ENCODE data around the gene C13orf46. TPM values are rescaled to one million over a fixed set of nuclear protein-coding genes. Genes with fewer than 3 reads are reported as not detected.

C13orf46 gene
- total and polyA plus RNA-seq, 4 donors = 0.10 to 0.17 TPM; not detected in 2

DNA sequence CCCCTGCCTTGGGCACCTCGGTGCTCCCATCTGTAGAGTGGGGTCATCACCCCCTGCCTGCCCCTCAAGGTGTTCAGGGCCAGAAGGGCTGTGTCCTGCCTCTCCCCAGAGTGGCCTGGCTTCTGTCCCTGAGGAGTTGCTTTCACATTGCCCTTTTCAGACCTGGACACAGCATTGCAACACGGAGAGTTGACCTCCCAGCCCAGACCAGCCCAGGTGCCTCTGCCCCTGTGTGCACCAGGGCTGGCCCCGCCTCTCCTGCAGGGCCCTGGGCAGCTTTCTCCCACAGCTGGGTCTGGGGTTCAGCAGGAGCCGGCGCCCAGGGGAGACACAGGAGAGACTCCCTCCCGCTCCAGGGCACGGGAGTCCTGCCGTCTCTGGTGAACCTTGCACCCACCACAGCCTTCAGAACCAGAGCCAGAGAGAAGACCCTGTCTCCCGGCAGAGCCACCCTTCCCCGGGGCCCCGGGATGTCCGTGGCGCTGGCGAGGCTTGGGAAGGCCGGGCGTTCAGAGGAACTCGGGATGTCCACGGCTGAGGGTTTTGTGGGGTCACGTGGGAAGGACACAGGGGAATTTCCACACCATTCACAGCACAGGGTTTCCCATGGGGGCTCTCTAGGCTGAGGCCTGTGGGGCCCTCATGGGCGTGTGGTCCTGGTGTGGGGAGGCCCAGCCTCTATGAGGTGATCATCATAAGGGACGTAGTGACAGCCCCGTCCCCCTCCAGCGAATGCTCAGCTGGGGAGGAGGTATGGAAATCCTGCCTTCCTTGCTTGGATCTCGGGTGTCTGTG is 23.2 kb downstream of the C13orf46 start:
- no peaks in the 10 kb centered on the region for H3K36me3 ChIP-seq (ENCODE audit: control insufficient read depth in 4 of 4, insufficient read depth in 3 of 4, low read depth in 1 of 4, low read length in 3 of 4)
- no peaks in the 10 kb centered on the region for H3K27me3 ChIP-seq (ENCODE audit: control insufficient read depth in 4 of 4, insufficient read depth in 4 of 4, low read length in 3 of 4)
- H3K9me3 ChIP-seq (ENCODE audit: control insufficient read depth in 4 of 4, low read length in 3 of 4) = no peaks in the 10 kb centered on the region
- H3K4me3 ChIP-seq (ENCODE audit: low read depth in 1 of 3, low read length in 3 of 3) = no peak overlapping the region
- WGBS = 51% methylated on average over 24 of the region's 24 CpGs
- no peak overlapping the region for H3K9ac ChIP-seq (ENCODE audit: low read depth in 1 of 2, low read length in 2 of 2)
- no peak overlapping the region for H3K27ac ChIP-seq (ENCODE audit: low read depth in 1 of 2, low read length in 2 of 2)
- TF ChIP-seq EGR1 (IDR thresholded peaks at IDR 0.05; ENCODE audit: low read depth in 2 of 2) (no peak), RXRA (IDR thresholded peaks at IDR 0.05) (peak in 1 of 2 donors; percentile 74), HNF4A (conservative IDR thresholded peaks at IDR 0.05) (peak in 1 of 2 donors; percentile 70)
- no peak for DNase-seq (ENCODE audit: low spot score)
- peaks cover 1 to 10% (median 5%) of the 10 kb centered on the region in 4 donors for H3K4me1 ChIP-seq (ENCODE audit: control insufficient read depth in 4 of 4, insufficient read depth in 4 of 4, low read length in 3 of 4)

DNA sequence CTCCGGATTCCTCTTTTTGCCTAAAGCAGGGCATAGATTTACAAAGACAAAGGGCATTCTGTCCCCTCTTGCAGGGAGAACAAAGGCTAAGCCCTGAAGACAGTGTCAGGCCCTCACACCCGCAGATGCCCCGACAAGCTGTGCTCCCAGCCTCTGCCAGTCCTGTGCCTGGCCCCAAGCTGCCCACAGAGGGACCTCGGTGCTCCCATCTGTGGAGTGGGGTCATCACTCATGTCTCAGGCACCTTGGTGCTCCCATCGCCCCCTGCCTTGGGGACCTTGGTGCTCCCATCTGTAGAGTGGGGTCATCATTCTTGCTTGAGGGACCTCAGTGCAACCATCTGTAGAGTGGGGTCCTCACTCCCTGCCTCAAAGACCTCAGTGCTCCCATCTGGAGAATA is 24.3 kb downstream of the C13orf46 start:
- Histone ChIP-seq H3K4me3 (ENCODE audit: low read depth in 1 of 3, low read length in 3 of 3) (no peak overlapping the region), H3K9ac (ENCODE audit: low read depth in 1 of 2, low read length in 2 of 2) (no peak overlapping the region), H3K27ac (ENCODE audit: low read depth in 1 of 2, low read length in 2 of 2) (no peak overlapping the region), H3K4me1 (ENCODE audit: control insufficient read depth in 4 of 4, insufficient read depth in 4 of 4, low read length in 3 of 4) (peaks cover 1 to 10% (median 5%) of the 10 kb centered on the region in 4 donors), H3K9me3 (ENCODE audit: control insufficient read depth in 4 of 4, low read length in 3 of 4) (no peaks in the 10 kb centered on the region), H3K27me3 (ENCODE audit: control insufficient read depth in 4 of 4, insufficient read depth in 4 of 4, low read length in 3 of 4) (no peaks in the 10 kb centered on the region), H3K36me3 (ENCODE audit: control insufficient read depth in 4 of 4, insufficient read depth in 3 of 4, low read depth in 1 of 4, low read length in 3 of 4) (no peaks in the 10 kb centered on the region)
- WGBS = 94% methylated on average over 5 of the region's 5 CpGs
- DNase-seq (ENCODE audit: low spot score) = no peak
- TF ChIP-seq GABPA (IDR thresholded peaks at IDR 0.05 in 1 of 2, conservative IDR thresholded peaks at IDR 0.05 in 1 of 2) (no peak), RXRA (IDR thresholded peaks at IDR 0.05) (no peak), FOXA1 (IDR thresholded peaks at IDR 0.05) (no peak), RAD21 (IDR thresholded peaks at IDR 0.05) (no peak), SP1 (IDR thresholded peaks at IDR 0.05) (no peak), FOXA2 (IDR thresholded peaks at IDR 0.05) (no peak), YY1 (IDR thresholded peaks at IDR 0.05) (no peak), JUND (IDR thresholded peaks at IDR 0.05) (no peak), HNF4A (conservative IDR thresholded peaks at IDR 0.05) (no peak), HNF4G (IDR thresholded peaks at IDR 0.05) (no peak), NR2F2 (IDR thresholded peaks at IDR 0.05) (no peak), EGR1 (IDR thresholded peaks at IDR 0.05; ENCODE audit: low read depth in 2 of 2) (no peak), TAF1 (conservative IDR thresholded peaks at IDR 0.05) (no peak)
- TF ChIP-seq, protein P1, sequence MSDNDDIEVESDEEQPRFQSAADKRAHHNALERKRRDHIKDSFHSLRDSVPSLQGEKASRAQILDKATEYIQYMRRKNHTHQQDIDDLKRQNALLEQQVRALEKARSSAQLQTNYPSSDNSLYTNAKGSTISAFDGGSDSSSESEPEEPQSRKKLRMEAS (IDR thresholded peaks at IDR 0.05) = no peak
- TF ChIP-seq, protein P2, sequence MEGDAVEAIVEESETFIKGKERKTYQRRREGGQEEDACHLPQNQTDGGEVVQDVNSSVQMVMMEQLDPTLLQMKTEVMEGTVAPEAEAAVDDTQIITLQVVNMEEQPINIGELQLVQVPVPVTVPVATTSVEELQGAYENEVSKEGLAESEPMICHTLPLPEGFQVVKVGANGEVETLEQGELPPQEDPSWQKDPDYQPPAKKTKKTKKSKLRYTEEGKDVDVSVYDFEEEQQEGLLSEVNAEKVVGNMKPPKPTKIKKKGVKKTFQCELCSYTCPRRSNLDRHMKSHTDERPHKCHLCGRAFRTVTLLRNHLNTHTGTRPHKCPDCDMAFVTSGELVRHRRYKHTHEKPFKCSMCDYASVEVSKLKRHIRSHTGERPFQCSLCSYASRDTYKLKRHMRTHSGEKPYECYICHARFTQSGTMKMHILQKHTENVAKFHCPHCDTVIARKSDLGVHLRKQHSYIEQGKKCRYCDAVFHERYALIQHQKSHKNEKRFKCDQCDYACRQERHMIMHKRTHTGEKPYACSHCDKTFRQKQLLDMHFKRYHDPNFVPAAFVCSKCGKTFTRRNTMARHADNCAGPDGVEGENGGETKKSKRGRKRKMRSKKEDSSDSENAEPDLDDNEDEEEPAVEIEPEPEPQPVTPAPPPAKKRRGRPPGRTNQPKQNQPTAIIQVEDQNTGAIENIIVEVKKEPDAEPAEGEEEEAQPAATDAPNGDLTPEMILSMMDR (IDR thresholded peaks at IDR 0.05; ENCODE audit: low read depth, low read length, missing input control) = no peak
- TF ChIP-seq, protein P3, sequence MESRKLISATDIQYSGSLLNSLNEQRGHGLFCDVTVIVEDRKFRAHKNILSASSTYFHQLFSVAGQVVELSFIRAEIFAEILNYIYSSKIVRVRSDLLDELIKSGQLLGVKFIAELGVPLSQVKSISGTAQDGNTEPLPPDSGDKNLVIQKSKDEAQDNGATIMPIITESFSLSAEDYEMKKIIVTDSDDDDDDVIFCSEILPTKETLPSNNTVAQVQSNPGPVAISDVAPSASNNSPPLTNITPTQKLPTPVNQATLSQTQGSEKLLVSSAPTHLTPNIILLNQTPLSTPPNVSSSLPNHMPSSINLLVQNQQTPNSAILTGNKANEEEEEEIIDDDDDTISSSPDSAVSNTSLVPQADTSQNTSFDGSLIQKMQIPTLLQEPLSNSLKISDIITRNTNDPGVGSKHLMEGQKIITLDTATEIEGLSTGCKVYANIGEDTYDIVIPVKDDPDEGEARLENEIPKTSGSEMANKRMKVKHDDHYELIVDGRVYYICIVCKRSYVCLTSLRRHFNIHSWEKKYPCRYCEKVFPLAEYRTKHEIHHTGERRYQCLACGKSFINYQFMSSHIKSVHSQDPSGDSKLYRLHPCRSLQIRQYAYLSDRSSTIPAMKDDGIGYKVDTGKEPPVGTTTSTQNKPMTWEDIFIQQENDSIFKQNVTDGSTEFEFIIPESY (IDR thresholded peaks at IDR 0.05) = no peak
- TF ChIP-seq, protein P4, sequence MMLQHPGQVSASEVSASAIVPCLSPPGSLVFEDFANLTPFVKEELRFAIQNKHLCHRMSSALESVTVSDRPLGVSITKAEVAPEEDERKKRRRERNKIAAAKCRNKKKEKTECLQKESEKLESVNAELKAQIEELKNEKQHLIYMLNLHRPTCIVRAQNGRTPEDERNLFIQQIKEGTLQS (IDR thresholded peaks at IDR 0.05) = no peak
- TF ChIP-seq, protein P5, sequence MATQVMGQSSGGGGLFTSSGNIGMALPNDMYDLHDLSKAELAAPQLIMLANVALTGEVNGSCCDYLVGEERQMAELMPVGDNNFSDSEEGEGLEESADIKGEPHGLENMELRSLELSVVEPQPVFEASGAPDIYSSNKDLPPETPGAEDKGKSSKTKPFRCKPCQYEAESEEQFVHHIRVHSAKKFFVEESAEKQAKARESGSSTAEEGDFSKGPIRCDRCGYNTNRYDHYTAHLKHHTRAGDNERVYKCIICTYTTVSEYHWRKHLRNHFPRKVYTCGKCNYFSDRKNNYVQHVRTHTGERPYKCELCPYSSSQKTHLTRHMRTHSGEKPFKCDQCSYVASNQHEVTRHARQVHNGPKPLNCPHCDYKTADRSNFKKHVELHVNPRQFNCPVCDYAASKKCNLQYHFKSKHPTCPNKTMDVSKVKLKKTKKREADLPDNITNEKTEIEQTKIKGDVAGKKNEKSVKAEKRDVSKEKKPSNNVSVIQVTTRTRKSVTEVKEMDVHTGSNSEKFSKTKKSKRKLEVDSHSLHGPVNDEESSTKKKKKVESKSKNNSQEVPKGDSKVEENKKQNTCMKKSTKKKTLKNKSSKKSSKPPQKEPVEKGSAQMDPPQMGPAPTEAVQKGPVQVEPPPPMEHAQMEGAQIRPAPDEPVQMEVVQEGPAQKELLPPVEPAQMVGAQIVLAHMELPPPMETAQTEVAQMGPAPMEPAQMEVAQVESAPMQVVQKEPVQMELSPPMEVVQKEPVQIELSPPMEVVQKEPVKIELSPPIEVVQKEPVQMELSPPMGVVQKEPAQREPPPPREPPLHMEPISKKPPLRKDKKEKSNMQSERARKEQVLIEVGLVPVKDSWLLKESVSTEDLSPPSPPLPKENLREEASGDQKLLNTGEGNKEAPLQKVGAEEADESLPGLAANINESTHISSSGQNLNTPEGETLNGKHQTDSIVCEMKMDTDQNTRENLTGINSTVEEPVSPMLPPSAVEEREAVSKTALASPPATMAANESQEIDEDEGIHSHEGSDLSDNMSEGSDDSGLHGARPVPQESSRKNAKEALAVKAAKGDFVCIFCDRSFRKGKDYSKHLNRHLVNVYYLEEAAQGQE (IDR thresholded peaks at IDR 0.05) = no peak
